Measurements from ENCODE around the gene MINDY3.

MINDY3 gene

GRCh38 chr10:15859906-15860691, at the start of gene MINDY3 (continued):
- no peak for TF ChIP-seq ZNF558 (tag by site-specific recombination; IDR thresholded peaks at IDR 0.05)
- TF ChIP-seq ZNF26 (tag by site-specific recombination; IDR thresholded peaks at IDR 0.05): no peak
- no peak for TF ChIP-seq KLF16 (tag by site-specific recombination; IDR thresholded peaks at IDR 0.05)
- TF ChIP-seq ZNF654 (tag by site-specific recombination; IDR thresholded peaks at IDR 0.05; ENCODE audit: low read depth): no peak
- no peak for TF ChIP-seq ZSCAN30 (tag by site-specific recombination; IDR thresholded peaks at IDR 0.05)
- no peak for TF ChIP-seq ZNF155 (tag by site-specific recombination; IDR thresholded peaks at IDR 0.05)
- TF ChIP-seq EGR2 (tag by site-specific recombination; IDR thresholded peaks at IDR 0.05; ENCODE audit: low read depth): no peak
- TF ChIP-seq, protein P1, sequence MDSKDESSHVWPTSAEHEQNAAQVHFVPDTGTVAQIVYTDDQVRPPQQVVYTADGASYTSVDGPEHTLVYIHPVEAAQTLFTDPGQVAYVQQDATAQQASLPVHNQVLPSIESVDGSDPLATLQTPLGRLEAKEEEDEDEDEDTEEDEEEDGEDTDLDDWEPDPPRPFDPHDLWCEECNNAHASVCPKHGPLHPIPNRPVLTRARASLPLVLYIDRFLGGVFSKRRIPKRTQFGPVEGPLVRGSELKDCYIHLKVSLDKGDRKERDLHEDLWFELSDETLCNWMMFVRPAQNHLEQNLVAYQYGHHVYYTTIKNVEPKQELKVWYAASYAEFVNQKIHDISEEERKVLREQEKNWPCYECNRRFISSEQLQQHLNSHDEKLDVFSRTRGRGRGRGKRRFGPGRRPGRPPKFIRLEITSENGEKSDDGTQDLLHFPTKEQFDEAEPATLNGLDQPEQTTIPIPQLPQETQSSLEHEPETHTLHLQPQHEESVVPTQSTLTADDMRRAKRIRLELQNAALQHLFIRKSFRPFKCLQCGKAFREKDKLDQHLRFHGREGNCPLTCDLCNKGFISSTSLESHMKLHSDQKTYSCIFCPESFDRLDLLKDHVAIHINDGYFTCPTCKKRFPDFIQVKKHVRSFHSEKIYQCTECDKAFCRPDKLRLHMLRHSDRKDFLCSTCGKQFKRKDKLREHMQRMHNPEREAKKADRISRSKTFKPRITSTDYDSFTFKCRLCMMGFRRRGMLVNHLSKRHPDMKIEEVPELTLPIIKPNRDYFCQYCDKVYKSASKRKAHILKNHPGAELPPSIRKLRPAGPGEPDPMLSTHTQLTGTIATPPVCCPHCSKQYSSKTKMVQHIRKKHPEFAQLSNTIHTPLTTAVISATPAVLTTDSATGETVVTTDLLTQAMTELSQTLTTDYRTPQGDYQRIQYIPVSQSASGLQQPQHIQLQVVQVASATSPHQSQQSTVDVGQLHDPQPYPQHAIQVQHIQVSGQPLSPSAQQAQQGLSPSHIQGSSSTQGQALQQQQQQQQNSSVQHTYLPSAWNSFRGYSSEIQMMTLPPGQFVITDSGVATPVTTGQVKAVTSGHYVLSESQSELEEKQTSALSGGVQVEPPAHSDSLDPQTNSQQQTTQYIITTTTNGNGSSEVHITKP (tag by site-specific recombination; IDR thresholded peaks at IDR 0.05): no peak; the same call in none of the 2 replicates
- no peak for TF ChIP-seq ZNF571 (tag by site-specific recombination; IDR thresholded peaks at IDR 0.05)
- peak; percentile 78 for TF ChIP-seq ZNF366 (tag by site-specific recombination; conservative IDR thresholded peaks at IDR 0.05)
- 0 out of 2 replicates have a peak, but pooled peaks have one; percentile 18 for TF ChIP-seq ZNF394 (tag by site-specific recombination; IDR thresholded peaks at IDR 0.05; ENCODE audit: borderline replicate concordance)
- no peak for TF ChIP-seq ZNF530 (tag by site-specific recombination; IDR thresholded peaks at IDR 0.05; ENCODE audit: low read depth)
- no peak for TF ChIP-seq RBAK (tag by site-specific recombination; IDR thresholded peaks at IDR 0.05)
- no peak for TF ChIP-seq ZNF121 (tag by site-specific recombination; IDR thresholded peaks at IDR 0.05)
- no peak for TF ChIP-seq TRIM28 (IDR thresholded peaks at IDR 0.05; ENCODE audit: borderline replicate concordance, low read length)
- peak; percentile 74; the same call in 1 of the 2 replicates for TF ChIP-seq PRDM1 (tag by site-specific recombination; IDR thresholded peaks at IDR 0.05)
- TF ChIP-seq ZNF747 (tag by site-specific recombination; IDR thresholded peaks at IDR 0.05): no peak
- no peak for TF ChIP-seq ZFP37 (tag by site-specific recombination; IDR thresholded peaks at IDR 0.05)
- TF ChIP-seq ZNF561 (tag by site-specific recombination; IDR thresholded peaks at IDR 0.05; ENCODE audit: borderline replicate concordance): no peak
- TF ChIP-seq ZNF514 (tag by site-specific recombination; IDR thresholded peaks at IDR 0.05): no peak
- TF ChIP-seq ZNF335 (tag by site-specific recombination; conservative IDR thresholded peaks at IDR 0.05): peak; percentile 76
- TF ChIP-seq ZNF621 (tag by site-specific recombination; IDR thresholded peaks at IDR 0.05): no peak
- TF ChIP-seq GLI4 (tag by site-specific recombination; IDR thresholded peaks at IDR 0.05): no peak
- no peak for TF ChIP-seq ZNF510 (tag by site-specific recombination; IDR thresholded peaks at IDR 0.05; ENCODE audit: insufficient replicate concordance)
- no peak for TF ChIP-seq ZNF623 (tag by site-specific recombination; IDR thresholded peaks at IDR 0.05)
- no peak for TF ChIP-seq GFI1B (tag by site-specific recombination; IDR thresholded peaks at IDR 0.05)
- TF ChIP-seq SP7 (tag by site-specific recombination; IDR thresholded peaks at IDR 0.05): peak; percentile 14; the same call in 1 of the 2 replicates
- peak; percentile 75 for TF ChIP-seq ZBTB17 (tag by site-specific recombination; IDR thresholded peaks at IDR 0.05)
- TF ChIP-seq SCRT1 (tag by site-specific recombination; IDR thresholded peaks at IDR 0.05; ENCODE audit: borderline replicate concordance): no peak
- TF ChIP-seq, protein P2, sequence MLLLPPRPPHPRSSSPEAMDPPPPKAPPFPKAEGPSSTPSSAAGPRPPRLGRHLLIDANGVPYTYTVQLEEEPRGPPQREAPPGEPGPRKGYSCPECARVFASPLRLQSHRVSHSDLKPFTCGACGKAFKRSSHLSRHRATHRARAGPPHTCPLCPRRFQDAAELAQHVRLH (tag by site-specific recombination; IDR thresholded peaks at IDR 0.05): no peak
- TF ChIP-seq ZSCAN4 (tag by site-specific recombination; IDR thresholded peaks at IDR 0.05): no peak
- TF ChIP-seq KLF9 (tag by site-specific recombination; IDR thresholded peaks at IDR 0.05; ENCODE audit: low read depth): peak; percentile 22; the same call in 1 of the 2 replicates
- no peak for TF ChIP-seq ZSCAN16 (tag by site-specific recombination; IDR thresholded peaks at IDR 0.05)
- TF ChIP-seq ZBTB21 (tag by site-specific recombination; IDR thresholded peaks at IDR 0.05): no peak

Data from HEK293 (cell line).